GM10266 (cell line): ENCODE measurements around the gene TRPM3.

Experiments used
- DNase-seq: peaks from one replicate; pipeline ENCODE4 v3.0.0; 2012; ENCODE audit errors: extremely low spot score
- TF ChIP-seq, protein P1 (sequence below): IDR thresholded peaks from 2 replicates; pipeline ENCODE4 v1.5.1; 2012; ENCODE audit warnings: mild to moderate bottlenecking, low read depth; ENCODE audit not compliant: control insufficient read depth, insufficient read depth; ENCODE audit errors: missing control alignments

TRPM3 gene

DNA sequence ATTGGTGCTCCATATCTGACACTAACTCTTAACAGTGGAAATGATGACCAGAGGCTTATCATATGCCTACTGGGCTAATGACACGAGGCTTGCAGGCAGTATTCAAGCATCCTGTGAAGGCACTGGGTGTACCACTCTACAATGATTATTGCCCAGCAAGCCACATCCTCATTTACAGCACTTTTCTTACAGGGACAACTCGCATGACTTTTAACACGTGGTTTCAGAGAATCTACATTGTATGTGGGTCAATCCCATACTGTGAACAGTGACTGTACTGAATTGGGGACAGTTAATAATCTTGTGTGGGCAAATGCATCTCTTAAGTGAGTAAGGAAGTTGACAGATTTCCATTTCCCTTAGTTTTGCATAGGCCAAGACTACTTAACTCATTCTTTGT is 260.0 kb downstream of the TRPM3 start:
- TF ChIP-seq, protein P1, sequence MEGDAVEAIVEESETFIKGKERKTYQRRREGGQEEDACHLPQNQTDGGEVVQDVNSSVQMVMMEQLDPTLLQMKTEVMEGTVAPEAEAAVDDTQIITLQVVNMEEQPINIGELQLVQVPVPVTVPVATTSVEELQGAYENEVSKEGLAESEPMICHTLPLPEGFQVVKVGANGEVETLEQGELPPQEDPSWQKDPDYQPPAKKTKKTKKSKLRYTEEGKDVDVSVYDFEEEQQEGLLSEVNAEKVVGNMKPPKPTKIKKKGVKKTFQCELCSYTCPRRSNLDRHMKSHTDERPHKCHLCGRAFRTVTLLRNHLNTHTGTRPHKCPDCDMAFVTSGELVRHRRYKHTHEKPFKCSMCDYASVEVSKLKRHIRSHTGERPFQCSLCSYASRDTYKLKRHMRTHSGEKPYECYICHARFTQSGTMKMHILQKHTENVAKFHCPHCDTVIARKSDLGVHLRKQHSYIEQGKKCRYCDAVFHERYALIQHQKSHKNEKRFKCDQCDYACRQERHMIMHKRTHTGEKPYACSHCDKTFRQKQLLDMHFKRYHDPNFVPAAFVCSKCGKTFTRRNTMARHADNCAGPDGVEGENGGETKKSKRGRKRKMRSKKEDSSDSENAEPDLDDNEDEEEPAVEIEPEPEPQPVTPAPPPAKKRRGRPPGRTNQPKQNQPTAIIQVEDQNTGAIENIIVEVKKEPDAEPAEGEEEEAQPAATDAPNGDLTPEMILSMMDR: no peak
- no peak for DNase-seq

DNA sequence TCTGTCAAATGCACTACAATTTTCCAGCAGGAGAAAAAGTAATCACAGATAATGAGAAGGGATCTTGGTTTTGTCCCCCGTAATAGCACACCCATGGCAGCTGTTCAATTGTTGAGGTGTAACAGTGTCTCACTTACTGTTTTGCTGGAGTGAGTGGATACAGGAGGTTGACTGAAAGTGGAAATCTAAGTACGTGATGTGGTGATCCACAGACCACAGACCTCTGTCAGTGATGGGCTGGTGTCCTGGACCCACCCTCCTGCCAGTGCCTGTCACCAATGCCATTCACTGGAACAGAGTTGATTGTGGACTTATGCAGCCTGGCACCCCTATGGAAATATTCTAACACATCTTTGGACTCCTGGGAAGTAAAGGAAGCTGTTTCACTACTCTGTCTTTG is 261.7 kb downstream of the TRPM3 start:
- TF ChIP-seq, protein P1: no peak
- DNase-seq: no peak

DNA sequence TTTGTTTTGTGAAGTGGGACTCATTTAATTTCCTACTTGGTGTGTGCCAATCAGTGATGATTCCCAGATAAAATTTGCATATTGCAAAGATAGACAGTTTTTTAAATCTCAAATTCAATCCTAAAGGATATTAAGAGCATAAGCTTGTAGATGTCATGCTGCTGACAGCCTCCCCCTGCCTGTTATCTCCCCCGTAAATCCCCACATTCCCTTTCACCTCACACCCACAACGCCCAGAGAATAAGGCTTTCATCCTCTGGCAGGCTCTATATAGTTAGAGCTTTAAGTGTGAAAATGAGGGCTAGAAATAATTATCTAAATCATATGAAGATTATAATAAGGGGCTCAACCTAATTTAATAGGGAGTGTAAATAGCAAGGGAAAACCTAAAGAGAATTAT is 265.0 kb downstream of the TRPM3 start:
- DNase-seq: no peak
- TF ChIP-seq, protein P1: no peak

DNA sequence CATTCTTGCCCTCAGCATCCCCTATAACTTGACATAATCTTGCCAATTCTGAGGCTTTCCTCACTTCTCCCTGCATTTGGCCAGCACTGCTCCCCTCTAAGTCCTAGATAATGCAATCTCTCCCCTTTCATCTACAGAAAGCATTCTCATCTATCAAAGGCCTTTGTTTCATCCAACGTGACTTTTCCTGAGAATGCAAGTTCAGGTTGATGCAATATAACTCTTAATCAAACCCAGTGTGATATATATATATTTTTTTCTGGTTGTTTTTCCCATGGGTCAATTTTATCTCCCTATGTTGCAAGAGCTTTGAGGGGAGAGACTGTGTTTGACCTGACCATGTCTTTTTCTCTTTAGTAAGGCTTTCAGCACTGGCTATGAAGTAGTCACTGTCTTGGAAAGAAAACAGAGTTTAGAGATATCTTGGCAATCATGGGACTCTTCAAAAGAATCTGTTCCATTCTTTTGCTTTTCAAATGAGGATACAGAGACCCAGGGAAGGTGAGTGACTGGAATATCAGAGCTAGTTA is 268.6 kb downstream of the TRPM3 start:
- TF ChIP-seq, protein P1: no peak

DNA sequence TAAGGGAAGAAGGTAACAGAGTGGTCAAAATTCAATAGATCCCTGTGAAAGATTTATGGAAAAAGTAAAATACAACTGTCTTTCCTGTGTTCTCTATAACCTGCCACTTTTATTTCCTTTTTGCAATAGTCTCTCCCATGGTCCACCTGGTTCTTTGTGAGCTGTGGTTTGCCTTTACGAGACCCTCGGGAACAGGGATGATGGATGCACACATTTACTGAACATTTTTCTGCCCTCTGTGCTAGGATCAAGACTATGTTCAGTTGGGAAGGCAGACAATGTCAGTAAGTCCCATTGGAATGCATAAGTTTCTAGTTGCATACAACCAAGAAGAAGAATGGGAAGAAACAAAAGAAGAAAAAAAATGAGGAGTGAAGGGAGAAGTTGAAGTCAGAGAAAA is 281.2 kb downstream of the TRPM3 start:
- TF ChIP-seq, protein P1: no peak
- DNase-seq: no peak

More for the DNA sequence above, 268.6 kb downstream of the TRPM3 start:
- no peak for DNase-seq

DNA sequence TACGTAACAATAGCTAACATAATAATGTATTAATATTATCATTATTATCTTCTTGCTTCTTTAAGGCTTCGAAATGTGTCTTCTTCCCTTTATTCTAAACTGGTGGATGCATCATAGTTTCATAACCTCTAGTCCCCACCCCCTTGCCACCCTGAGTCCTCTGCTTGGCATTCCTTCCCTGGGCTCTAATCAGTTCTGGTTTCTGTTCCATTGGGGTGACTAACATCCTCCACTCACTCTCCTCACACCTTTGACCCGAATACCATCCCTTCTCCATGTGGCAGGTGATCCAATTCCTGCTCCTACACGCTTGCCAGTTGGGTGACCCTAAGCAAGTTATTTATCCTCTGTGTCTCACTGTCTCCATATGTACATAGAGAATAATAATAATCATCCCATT is 286.1 kb downstream of the TRPM3 start:
- TF ChIP-seq, protein P1: no peak
- no peak for DNase-seq

DNA sequence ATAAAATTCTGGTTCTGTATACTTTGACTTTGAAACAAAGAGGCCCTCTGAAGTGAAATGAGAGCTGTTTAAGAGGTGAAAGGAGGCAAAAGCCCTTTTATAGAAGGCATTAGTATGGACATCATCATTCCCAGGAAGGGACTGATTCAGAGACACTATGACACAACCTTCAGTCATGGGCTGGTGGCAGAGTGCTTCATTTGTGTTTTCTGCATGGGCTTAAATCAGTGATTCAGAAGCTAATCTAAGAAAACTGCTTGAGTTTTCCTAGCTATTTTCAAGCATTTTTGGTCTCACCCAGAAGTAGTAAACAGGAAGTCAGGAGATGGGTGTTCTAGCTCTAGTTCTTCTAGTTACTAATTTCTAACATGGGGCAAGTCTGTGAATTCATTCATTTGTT is 288.9 kb downstream of the TRPM3 start:
- TF ChIP-seq, protein P1: no peak
- no peak for DNase-seq
